Mesodermal cell (in vitro differentiated cells): ENCODE results near the gene SND1.

Source experiments
- H3K27ac ChIP-seq: 2 replicates; pipeline ENCODE4 v1.7.0; 2013; ENCODE audit warnings: mild to moderate bottlenecking, low read depth, low read length, moderate library complexity; ENCODE audit not compliant: severe bottlenecking
- H3K36me3 ChIP-seq: 2 replicates; pipeline ENCODE4 v1.7.1; 2013; ENCODE audit warnings: mild to moderate bottlenecking, low read length, moderate library complexity; ENCODE audit not compliant: control insufficient read depth, insufficient read depth
- H3K4me1 ChIP-seq: one replicate; pipeline ENCODE4 v1.7.1; 2013; ENCODE audit warnings: mild to moderate bottlenecking, low read length; ENCODE audit not compliant: insufficient read depth, control insufficient read depth, poor library complexity, severe bottlenecking
- H3K4me3 ChIP-seq: 2 replicates; pipeline ENCODE4 v1.7.0; 2013; ENCODE audit warnings: low read length, control low read depth, mild to moderate bottlenecking; ENCODE audit not compliant: insufficient read depth, poor library complexity, severe bottlenecking; ENCODE audit errors: extremely low read depth
- H3K9me3 ChIP-seq: 2 replicates; pipeline ENCODE4 v1.7.1; 2013; ENCODE audit warnings: mild to moderate bottlenecking, low read length, moderate library complexity; ENCODE audit not compliant: control insufficient read depth
- WGBS, 2 experiments: methylation state at CpG; one replicate each; pipeline ENCODE4 v1.1.5; 2013; ENCODE audit warnings: missing lambda C conversion rate in 2 of 2; ENCODE audit not compliant: insufficient coverage in 2 of 2; 5-methylcytosine and 5-hydroxymethylcytosine counted together

Gene SND1

GRCh38 chr7:127628445-127628844 is 23.5 kb upstream of the SND1 start:
- Histone ChIP-seq H3K4me3 (no peak overlapping the region), H3K9me3 (no peaks in the 10 kb centered on the region), H3K36me3 (no peaks in the 10 kb centered on the region), H3K4me1 (peaks cover 15% of the 10 kb centered on the region), H3K27ac (no peak overlapping the region)
- 0 to 44% methylated on average over 1 to 3 of the region's 3 CpGs for WGBS, 2 experiments

- Histone ChIP-seq H3K4me3 (no peak overlapping the region), H3K4me1 (peaks cover 15% of the 10 kb centered on the region), H3K27ac (no peak overlapping the region), H3K9me3 (no peaks in the 10 kb centered on the region), H3K36me3 (no peaks in the 10 kb centered on the region)
- 0% methylated on average over 1 to 2 of the region's 5 CpGs for WGBS, 2 experiments
Measured at GRCh38 chr7:127629268-127629854, 22.6 kb upstream of the SND1 start.

GRCh38 chr7:127632276-127632910 is 19.6 kb upstream of the SND1 start:
- H3K27ac ChIP-seq: no peak overlapping the region
- no peaks in the 10 kb centered on the region for H3K36me3 ChIP-seq
- H3K4me3 ChIP-seq: no peak overlapping the region
- H3K9me3 ChIP-seq: no peaks in the 10 kb centered on the region
- H3K4me1 ChIP-seq: peaks cover 26% of the 10 kb centered on the region
- 88 to 91% methylated on average over 6 to 7 of the region's 7 CpGs for WGBS, 2 experiments

- Histone ChIP-seq H3K27ac (no peak overlapping the region), H3K4me3 (no peak overlapping the region), H3K4me1 (peaks cover 22% of the 10 kb centered on the region), H3K9me3 (no peaks in the 10 kb centered on the region), H3K36me3 (no peaks in the 10 kb centered on the region)
- WGBS, 2 experiments: 80 to 100% methylated on average over 1 to 2 of the region's 3 CpGs
Measured at GRCh38 chr7:127635659-127636285, 16.2 kb upstream of the SND1 start.

GRCh38 chr7:127638197-127638596 is 13.8 kb upstream of the SND1 start:
- Histone ChIP-seq H3K4me1 (peaks cover 18% of the 10 kb centered on the region), H3K9me3 (no peaks in the 10 kb centered on the region), H3K4me3 (no peak overlapping the region), H3K27ac (no peak overlapping the region), H3K36me3 (no peaks in the 10 kb centered on the region)

GRCh38 chr7:127644484-127644883 is 7.5 kb upstream of the SND1 start:
- Histone ChIP-seq H3K36me3 (no peaks in the 10 kb centered on the region), H3K4me1 (peaks cover 26% of the 10 kb centered on the region), H3K4me3 (no peak overlapping the region), H3K27ac (no peak overlapping the region), H3K9me3 (no peaks in the 10 kb centered on the region)
- WGBS, 2 experiments: 100% methylated on average over 1 of the region's 2 CpGs

- no peak overlapping the region for H3K4me3 ChIP-seq
- WGBS, 2 experiments: 87 to 95% methylated on average over 7 to 8 of the region's 8 CpGs
- H3K36me3 ChIP-seq: no peaks in the 10 kb centered on the region
- H3K4me1 ChIP-seq: peaks cover 25% of the 10 kb centered on the region
- no peak overlapping the region for H3K27ac ChIP-seq
- H3K9me3 ChIP-seq: no peaks in the 10 kb centered on the region
Measured at GRCh38 chr7:127647636-127648035, 4.4 kb upstream of the SND1 start.

GRCh38 chr7:127648986-127649385 is 3.0 kb upstream of the SND1 start:
- Histone ChIP-seq H3K9me3 (no peaks in the 10 kb centered on the region), H3K36me3 (peaks cover 6% of the 10 kb centered on the region), H3K4me3 (no peak overlapping the region), H3K4me1 (peaks cover 22% of the 10 kb centered on the region), H3K27ac (no peak overlapping the region)
- 80 to 100% methylated on average over 2 of the region's 2 CpGs for WGBS, 2 experiments

GRCh38 chr7:127650847-127651555 is 993 bp upstream of the SND1 start:
- peaks cover 21% of the 10 kb centered on the region for H3K4me1 ChIP-seq
- peaks cover 22% of the 10 kb centered on the region for H3K36me3 ChIP-seq
- H3K27ac ChIP-seq: peak overlapping the region; percentile 99
- WGBS, 2 experiments: 45 to 60% methylated on average over 22 to 26 of the region's 29 CpGs
- no peaks in the 10 kb centered on the region for H3K9me3 ChIP-seq
- H3K4me3 ChIP-seq: peak overlapping the region; percentile 97

GRCh38 chr7:127652333-127653248 is 597 bp downstream of the SND1 start:
- H3K4me1 ChIP-seq: peaks cover 21% of the 10 kb centered on the region
- 0 to 1% methylated on average over 24 to 29 of the region's 38 CpGs for WGBS, 2 experiments
- H3K9me3 ChIP-seq: no peaks in the 10 kb centered on the region
- H3K36me3 ChIP-seq: peaks cover 30% of the 10 kb centered on the region
- peak overlapping the region; percentile 99 for H3K27ac ChIP-seq
- peak overlapping the region; percentile 97 for H3K4me3 ChIP-seq
